C4-2B (cell line): ENCODE measurements around the gene RBM15B.
A peak's percentile ranks its signal among the peaks of the same experiment; 100 is the strongest.

ENCODE experiments used
- H3K27ac ChIP-seq: fragments of 450-650 bp; 2 replicates; pipeline ENCODE4 v1.5.1; 2017
- ZFX ChIP-seq: fragments of 450-650 bp; IDR thresholded peaks from 2 replicates; pipeline ENCODE4 v1.6.1; 2017
- TF ChIP-seq, protein P1 (sequence below): fragments of 450-650 bp; conservative IDR thresholded peaks from 2 replicates; pipeline ENCODE4 v1.5.1; 2017; ENCODE audit warnings: mild to moderate bottlenecking

Gene RBM15B

DNA sequence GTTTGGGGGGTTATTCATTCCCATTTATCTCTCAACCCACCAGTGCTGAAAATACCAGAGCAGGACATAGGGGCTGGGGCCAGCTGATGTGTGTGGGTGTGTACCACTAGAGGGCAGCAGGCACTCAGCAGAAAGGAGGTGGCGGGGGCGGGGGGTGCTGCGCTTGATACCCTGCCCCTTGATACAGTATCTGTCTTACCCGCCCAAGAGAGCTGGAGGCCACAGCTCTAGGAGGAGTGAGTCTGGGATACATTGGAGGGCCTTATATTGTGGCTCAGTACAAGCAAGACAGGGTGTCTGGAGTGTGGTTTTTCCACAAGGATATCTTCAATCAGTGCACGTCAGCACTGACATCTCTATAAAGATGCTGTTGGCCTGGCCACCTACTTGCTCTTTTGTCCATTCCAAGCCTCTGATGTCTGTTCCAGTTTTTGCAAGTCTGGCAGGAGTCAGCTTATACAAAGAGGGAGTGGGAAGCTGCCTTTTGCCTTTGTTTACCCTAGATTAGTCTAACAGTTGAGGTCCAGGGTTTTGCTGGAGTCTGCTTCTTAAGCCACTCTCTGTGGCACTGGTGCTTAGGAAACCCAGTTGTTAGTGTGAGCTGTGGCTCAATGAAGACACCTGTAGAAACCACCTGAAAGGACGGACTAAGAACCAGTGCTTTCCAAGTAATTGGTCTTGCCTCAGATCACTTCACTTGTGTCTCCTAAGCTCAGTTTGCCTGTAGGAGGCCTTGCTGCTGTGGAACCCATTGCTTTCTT lies 1.5 kb upstream of the RBM15B start:
- H3K27ac ChIP-seq: peak overlapping the region; percentile 97
- TF ChIP-seq, protein P1, sequence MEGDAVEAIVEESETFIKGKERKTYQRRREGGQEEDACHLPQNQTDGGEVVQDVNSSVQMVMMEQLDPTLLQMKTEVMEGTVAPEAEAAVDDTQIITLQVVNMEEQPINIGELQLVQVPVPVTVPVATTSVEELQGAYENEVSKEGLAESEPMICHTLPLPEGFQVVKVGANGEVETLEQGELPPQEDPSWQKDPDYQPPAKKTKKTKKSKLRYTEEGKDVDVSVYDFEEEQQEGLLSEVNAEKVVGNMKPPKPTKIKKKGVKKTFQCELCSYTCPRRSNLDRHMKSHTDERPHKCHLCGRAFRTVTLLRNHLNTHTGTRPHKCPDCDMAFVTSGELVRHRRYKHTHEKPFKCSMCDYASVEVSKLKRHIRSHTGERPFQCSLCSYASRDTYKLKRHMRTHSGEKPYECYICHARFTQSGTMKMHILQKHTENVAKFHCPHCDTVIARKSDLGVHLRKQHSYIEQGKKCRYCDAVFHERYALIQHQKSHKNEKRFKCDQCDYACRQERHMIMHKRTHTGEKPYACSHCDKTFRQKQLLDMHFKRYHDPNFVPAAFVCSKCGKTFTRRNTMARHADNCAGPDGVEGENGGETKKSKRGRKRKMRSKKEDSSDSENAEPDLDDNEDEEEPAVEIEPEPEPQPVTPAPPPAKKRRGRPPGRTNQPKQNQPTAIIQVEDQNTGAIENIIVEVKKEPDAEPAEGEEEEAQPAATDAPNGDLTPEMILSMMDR: peak; percentile 79
- no peak for TF ChIP-seq ZFX

DNA sequence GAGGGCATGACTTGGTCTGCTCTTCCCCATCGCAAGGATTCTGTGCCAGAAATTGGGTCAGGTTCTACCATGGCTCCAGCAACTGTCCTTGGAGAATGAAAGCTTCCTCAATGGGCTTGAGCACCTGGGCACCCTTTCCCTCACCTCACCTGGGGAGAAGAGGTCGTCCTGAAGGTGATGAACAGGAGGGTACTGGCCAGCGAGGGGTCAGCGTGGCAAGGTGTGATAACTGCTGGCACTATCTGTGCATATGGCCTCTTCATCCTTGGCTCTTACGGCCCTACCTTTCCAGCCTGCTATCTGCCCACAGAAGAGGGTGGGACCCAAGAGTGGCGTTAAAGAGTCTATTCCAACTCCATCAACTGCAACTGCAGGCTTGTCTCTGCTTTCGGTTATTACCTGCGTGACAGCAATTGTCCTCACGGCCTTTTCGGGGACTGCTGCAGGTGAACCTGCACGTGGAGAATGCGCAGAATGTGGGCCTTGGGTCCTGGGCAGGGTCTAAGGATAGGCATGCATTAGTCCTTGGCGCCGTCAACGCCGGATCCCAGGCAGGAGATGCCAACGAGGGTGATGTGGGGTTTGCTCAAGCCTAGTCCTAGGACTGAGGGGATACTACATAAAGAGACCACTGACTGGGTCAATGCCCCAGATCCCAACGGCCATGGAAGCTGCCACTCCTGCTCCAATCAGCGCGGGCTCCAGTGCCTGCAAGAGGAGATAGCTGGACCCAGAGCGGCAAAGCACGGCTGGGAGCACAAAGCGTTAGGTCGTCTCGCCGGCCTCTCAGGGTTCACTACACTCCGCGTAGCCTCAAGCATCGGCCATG lies 625 bp upstream of the RBM15B start:
- no peak for TF ChIP-seq ZFX
- TF ChIP-seq, protein P1: no peak
- H3K27ac ChIP-seq: peak overlapping the region; percentile 97

DNA sequence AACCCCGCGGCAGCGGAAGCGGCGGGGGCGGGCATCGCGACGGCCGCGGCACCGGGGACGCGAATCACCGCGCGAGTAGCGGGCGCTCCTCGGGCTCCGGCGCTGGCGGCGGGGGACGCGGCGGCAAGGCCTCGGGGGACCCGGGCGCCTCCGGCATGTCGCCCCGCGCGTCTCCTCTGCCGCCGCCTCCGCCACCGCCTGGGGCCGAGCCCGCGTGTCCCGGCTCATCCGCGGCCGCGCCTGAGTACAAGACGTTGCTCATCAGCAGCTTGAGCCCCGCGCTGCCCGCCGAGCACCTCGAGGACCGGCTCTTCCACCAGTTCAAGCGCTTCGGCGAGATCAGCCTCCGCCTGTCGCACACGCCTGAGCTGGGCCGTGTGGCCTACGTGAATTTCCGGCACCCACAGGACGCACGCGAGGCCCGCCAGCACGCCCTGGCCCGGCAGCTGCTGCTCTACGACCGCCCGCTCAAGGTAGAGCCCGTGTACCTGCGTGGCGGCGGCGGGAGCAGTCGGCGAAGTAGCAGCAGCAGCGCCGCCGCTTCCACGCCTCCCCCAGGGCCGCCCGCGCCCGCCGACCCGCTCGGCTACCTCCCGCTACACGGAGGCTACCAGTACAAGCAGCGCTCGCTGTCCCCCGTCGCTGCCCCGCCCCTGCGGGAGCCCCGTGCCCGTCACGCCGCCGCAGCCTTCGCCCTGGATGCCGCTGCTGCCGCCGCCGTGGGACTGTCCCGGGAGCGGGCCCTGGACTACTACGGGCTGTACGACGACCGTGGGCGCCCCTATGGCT lies 675 bp downstream of the RBM15B start:
- H3K27ac ChIP-seq: peak overlapping the region; percentile 97
- TF ChIP-seq ZFX: peak; percentile 92
- TF ChIP-seq, protein P1: no peak

DNA sequence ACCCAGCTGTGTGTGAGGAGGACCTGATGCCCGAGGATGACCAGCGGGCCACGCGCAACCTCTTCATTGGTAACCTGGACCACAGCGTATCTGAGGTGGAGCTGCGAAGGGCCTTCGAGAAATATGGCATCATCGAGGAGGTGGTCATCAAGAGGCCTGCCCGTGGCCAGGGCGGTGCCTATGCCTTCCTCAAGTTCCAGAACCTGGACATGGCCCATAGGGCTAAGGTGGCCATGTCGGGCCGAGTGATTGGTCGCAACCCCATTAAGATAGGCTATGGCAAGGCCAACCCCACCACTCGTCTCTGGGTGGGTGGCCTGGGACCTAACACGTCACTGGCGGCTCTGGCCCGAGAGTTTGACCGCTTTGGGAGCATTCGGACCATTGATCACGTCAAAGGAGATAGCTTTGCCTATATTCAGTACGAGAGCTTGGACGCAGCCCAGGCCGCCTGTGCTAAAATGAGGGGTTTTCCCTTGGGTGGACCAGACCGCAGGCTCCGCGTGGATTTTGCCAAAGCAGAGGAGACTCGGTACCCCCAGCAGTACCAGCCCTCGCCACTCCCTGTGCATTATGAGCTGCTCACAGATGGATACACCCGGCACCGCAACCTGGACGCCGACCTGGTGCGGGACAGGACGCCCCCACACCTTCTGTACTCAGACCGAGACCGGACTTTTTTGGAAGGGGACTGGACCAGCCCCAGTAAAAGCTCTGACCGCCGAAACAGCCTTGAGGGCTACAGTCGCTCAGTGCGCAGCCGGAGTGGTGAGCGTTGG lies 1.5 kb downstream of the RBM15B start:
- TF ChIP-seq, protein P1: no peak
- peak overlapping the region; percentile 97 for H3K27ac ChIP-seq

DNA sequence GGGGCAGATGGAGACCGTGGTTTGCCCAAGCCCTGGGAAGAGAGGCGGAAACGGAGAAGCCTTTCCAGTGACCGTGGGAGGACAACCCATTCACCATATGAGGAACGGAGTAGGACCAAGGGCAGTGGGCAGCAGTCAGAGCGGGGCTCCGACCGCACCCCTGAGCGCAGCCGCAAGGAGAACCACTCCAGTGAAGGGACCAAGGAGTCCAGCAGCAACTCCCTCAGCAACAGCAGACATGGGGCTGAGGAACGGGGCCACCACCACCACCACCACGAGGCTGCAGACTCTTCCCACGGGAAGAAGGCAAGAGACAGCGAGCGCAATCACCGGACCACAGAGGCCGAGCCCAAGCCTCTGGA lies 2.0 kb downstream of the RBM15B start:
- H3K27ac ChIP-seq: no peak overlapping the region
- TF ChIP-seq, protein P1: no peak
- no peak for TF ChIP-seq ZFX

DNA sequence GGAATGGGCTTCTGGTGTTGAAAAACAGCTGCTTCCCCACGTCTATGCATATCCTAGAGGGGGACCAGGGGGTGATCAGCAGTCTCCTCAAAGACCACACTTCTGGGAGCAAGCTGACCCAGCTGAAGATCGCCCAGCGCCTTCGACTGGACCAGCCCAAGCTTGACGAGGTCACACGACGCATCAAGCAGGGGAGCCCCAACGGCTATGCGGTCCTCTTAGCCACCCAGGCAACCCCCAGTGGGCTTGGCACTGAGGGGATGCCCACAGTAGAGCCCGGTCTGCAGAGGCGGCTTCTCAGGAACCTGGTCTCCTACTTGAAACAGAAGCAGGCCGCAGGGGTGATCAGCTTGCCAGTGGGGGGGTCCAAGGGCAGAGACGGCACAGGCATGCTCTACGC lies 2.5 kb downstream of the RBM15B start:
- no peak overlapping the region for H3K27ac ChIP-seq
- TF ChIP-seq, protein P1: no peak
- TF ChIP-seq ZFX: no peak
